ENCODE measurements around the gene NAXE.

NAXE gene

DNA sequence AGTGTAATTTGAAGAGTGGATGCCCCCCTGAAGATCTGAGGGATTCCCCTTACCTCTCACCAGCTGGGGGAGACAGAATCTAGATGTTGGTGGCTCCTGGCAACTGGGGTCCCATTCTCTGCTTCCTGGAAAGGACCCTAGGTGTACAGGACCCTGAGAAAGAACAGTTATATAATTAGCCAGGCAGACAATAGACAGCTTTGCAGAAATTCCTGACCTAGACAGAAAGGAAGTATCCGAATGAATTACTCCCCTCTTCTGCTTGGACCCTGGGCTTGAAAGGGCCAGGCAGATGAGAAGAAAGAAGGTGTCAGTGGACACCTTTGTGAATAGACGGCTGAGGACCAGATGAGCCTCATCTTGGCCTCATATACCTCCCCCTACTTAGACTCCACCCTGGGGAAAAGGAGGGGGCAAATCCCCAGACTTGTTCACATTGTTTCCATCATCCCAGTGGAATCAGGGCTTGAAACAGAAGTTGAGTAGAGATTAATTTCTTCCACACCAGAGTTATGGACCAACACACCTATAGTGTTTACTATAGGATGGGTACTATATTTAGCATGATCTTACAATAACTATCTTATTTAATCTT is 17.4 kb upstream of the NAXE start:
- DNase-seq (ENCODE audit: low read depth) = no peak
- TF ChIP-seq, protein P1, sequence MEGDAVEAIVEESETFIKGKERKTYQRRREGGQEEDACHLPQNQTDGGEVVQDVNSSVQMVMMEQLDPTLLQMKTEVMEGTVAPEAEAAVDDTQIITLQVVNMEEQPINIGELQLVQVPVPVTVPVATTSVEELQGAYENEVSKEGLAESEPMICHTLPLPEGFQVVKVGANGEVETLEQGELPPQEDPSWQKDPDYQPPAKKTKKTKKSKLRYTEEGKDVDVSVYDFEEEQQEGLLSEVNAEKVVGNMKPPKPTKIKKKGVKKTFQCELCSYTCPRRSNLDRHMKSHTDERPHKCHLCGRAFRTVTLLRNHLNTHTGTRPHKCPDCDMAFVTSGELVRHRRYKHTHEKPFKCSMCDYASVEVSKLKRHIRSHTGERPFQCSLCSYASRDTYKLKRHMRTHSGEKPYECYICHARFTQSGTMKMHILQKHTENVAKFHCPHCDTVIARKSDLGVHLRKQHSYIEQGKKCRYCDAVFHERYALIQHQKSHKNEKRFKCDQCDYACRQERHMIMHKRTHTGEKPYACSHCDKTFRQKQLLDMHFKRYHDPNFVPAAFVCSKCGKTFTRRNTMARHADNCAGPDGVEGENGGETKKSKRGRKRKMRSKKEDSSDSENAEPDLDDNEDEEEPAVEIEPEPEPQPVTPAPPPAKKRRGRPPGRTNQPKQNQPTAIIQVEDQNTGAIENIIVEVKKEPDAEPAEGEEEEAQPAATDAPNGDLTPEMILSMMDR (conservative IDR thresholded peaks at IDR 0.05; ENCODE audit: control insufficient read depth, insufficient read depth, low read depth, low read length) = no peak
- H3K4me3 ChIP-seq (ENCODE audit: control insufficient read depth, low read depth, low read length) = no peak overlapping the region

DNA sequence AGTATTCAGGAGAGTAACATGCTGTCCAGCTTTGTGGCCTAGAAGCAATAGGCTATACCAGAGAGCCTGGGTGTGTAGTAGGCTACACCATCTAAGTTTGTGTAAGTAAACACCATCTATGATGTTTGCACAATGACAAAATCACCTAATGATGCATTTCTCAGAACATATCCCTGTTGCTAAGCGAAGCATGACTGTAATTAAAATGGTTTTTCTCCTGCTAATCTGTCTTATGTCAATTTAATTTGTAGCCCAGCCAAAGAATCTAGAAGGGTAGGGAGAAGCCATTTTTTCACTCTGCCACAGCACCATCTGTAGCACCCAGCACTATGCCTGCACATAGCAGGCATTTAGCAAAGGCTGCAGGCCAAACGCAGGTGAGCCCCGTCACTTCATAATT is 14.0 kb upstream of the NAXE start:
- TF ChIP-seq, protein P1 (conservative IDR thresholded peaks at IDR 0.05; ENCODE audit: control insufficient read depth, insufficient read depth, low read depth, low read length) = no peak
- H3K4me3 ChIP-seq (ENCODE audit: control insufficient read depth, low read depth, low read length) = no peak overlapping the region
- no peak for DNase-seq (ENCODE audit: low read depth)

DNA sequence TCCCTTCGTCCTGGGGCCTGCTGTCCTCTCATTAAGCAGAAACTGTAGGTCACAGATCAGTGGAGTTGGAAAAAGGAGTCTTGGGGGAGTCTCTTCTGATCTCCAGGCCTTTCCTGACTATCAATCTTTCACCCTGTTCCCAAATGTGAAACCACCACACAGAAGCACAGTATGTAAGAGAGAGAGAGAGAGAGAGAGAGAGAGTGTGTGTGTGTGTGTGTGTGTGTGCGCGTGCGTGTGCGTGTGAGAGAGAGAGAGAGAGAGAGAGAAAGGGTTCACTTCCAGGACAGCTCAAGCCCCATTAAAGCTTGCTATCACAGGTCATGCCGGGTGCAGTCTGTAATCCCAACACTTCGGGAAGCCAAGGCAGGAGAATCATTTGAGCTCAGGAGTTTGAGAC is 13.5 kb upstream of the NAXE start:
- no peak for DNase-seq (ENCODE audit: low read depth)
- TF ChIP-seq, protein P1 (conservative IDR thresholded peaks at IDR 0.05; ENCODE audit: control insufficient read depth, insufficient read depth, low read depth, low read length) = no peak
- H3K4me3 ChIP-seq (ENCODE audit: control insufficient read depth, low read depth, low read length) = no peak overlapping the region

DNA sequence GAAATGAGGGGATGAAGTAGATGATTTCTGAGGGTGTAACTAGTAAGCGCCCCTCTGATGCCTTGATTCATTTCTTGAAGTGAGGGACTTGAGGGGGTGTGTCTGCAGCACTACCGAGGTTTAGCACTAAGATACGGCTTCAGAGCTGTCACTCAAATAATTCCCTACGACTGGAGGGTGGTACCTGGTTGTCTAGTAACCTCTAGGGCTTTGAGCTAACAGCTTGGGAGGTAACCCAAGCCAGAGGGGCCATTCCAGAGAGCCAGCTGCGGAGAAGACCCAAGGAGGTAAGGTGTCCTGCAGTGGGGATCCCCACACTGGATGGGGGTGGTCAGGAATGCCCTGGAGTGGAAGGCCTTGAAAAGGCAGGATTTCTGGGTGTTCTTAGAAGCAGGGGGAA is 12.1 kb upstream of the NAXE start, which contains the start of gene TTC24:
TTC24 (plus strand) TSS at position 252 of the 400 bp plus-strand sequence. CDS start 1,642 bp downstream, outside the sequence.
- TF ChIP-seq, protein P1 (conservative IDR thresholded peaks at IDR 0.05; ENCODE audit: control insufficient read depth, insufficient read depth, low read depth, low read length) = no peak
- DNase-seq (ENCODE audit: low read depth) = no peak
- H3K4me3 ChIP-seq (ENCODE audit: control insufficient read depth, low read depth, low read length) = no peak within 1 kb of the TSS

DNA sequence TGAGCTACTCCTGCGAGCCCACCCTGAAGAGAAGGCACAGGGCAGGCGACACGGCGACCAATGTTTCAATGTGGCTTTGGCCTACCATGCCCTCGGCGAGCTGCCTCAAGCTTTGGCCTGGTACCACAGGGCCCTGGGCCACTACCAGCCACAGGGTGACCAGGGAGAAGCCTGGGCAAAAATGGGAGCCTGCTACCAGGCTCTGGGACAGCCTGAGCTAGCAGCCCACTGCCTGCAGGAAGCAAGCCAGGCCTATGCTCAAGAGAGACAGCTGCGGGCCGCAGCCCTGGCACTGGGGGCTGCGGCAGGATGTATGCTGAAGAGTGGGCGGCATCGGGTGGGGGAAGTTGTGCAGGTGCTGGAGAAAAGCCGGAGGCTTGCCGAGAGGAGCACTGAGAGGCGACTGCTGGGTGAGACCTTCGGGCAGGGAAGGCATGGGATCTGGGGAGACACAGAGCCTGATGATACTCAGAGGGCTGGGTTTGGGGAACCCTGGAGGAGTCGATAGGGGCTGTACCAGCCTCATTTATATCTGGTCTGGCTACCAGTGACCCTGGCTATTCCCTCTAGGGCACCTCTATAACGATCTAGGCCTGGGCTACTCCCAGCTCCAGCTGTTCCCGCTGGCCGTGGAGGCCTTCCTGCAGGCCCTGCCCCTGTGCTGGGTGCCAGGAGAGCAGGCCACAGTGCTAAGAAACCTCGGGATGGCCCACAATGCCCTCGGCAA is 9.8 kb upstream of the NAXE start:
- TF ChIP-seq, protein P1 (conservative IDR thresholded peaks at IDR 0.05; ENCODE audit: control insufficient read depth, insufficient read depth, low read depth, low read length) = no peak
- H3K4me3 ChIP-seq (ENCODE audit: control insufficient read depth, low read depth, low read length) = no peak overlapping the region
- no peak for DNase-seq (ENCODE audit: low read depth)

DNA sequence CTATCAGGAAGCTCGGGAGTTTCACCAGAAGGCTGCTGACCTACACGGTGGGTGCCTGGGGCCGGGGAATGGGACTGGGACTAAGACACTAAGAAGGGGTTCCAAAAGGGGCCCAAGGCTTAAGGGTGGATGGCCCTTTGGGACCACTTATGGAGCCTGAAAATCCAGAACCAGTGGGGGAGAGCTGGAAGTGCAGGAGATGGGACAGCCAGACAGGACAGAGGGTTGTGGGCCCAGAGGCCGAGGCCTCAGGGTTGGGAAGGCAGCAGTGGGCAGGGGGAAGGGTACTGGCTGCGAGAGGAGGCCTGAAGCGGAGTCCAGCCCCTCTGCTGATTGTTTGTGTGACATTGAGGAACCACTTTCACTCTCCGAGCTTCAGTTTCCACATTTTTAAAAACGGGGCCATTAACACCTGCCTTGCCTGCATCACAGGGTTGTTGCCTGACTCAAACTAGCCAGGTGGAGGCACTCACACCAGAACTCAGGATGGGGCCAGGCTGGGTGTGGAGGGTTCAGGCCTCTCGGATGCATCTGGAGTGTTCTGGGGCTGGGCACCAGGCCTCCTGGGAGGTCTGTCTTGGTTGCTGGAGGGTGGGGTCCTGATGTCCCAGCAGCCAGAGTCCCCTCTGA is 9.1 kb upstream of the NAXE start:
- H3K4me3 ChIP-seq (ENCODE audit: control insufficient read depth, low read depth, low read length) = no peak overlapping the region
- no peak for DNase-seq (ENCODE audit: low read depth)
- TF ChIP-seq, protein P1 (conservative IDR thresholded peaks at IDR 0.05; ENCODE audit: control insufficient read depth, insufficient read depth, low read depth, low read length) = no peak

Data from fibroblast of mammary gland (primary cell).